Motor neuron (in vitro differentiated cells): Measurements from ENCODE around the gene AATF. TPM values are rescaled to one million over a fixed set of nuclear protein-coding genes. Genes with fewer than 3 reads are reported as not detected.

ENCODE experiments used
- ATAC-seq, 8 experiments: fragments of 200-7000 bp; cut with Tn5 transposase; replicated peaks in 6 of 8; 2 replicates each; pipeline ENCODE4 v1.8.0; 2021; ENCODE audit warnings: mild to moderate bottlenecking in 8 of 8, moderate library complexity in 8 of 8
- H3K27ac ChIP-seq, 2 donors: fragments of 250-450 bp; sonication (Bioruptor Pico); 2 replicates each; pipeline ENCODE4 v1.9.0; 2021; ENCODE audit warnings: antibody characterized with exemption in 2 of 2, mild to moderate bottlenecking in 2 of 2, moderate library complexity in 1 of 2
- H3K4me1 ChIP-seq, 2 donors: fragments of 250-450 bp; sonication (Bioruptor Pico); replicated peaks in 1 of 2; 2 replicates each; pipeline ENCODE4 v1.6.1; 2021; ENCODE audit warnings: antibody characterized with exemption in 2 of 2, mild to moderate bottlenecking in 2 of 2, moderate library complexity in 1 of 2
- H3K4me3 ChIP-seq, 5 donors: fragments of 250-450 bp; sonication (Bioruptor Pico); 2 replicates each; pipeline ENCODE4 v1.9.0; 2021; ENCODE audit warnings: antibody characterized with exemption in 5 of 5, mild to moderate bottlenecking in 5 of 5, moderate library complexity in 4 of 5
- whole genome bisulfite sequencing, 10 experiments: fragments of 450-650 bp; shearing (Covaris generic); methylation state at CpG; one replicate each; pipeline ENCODE4 v1.0.0; 2022; 5-methylcytosine and 5-hydroxymethylcytosine counted together
- in situ Hi-C, 9 experiments: fragments of 400-800 bp; cut with MboI; loops; one replicate each; pipeline ENCODE4 v1.15.0; 2021; ENCODE audit warnings: low sequenced_read_pairs in 9 of 9, low pct_unique_long_range_greater_than_20kb in 2 of 9; ENCODE audit not compliant: unreplicated experiment in 9 of 9
- total RNA-seq, 8 experiments: library from RNA; unstranded; fragments of 300-600 nt; gene quantifications; 2 replicates each; pipeline versions ENCODE4 v1.2.3 to v1.2.4, GENCODE V29; 2022

The AATF gene
- total RNA-seq, 8 experiments from 2014 or later: 30.7 to 60.9 (median 43.3) TPM

DNA sequence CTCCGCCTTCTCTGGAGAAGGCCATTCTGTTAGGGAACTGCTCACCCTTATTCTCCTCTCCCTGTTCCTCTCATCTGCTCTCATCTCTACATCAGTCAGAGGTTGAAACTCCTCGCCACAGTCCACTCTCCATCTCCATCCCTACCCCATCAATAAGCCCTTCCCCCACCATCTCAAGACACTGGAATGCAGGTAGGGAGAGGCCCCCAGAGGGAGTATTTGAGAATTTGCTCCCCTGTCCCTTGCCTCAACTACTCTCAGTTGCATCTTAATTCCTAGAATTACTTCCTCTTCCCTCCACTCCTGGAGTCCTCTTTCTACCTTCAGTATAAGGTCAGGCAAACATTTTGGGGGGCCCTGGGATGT, 2.0 kb upstream of the AATF start:
- in situ Hi-C loops: loop anchor here in 5 of 9 experiments (25.0 kb wide), 2 partner anchors 234 to 309 kb away; no protein-coding TSS in a partner anchor
- Histone ChIP-seq H3K4me3 (no peak overlapping the region), H3K27ac (no peak overlapping the region), H3K4me1 (peaks cover 20 to 21% of the 10 kb centered on the region in 2 donors)
- ATAC-seq: no peak
- 78 to 100% (median 88%) methylated on average over 1 of the region's 2 CpGs; no CpG with 5 or more reads in 7 of the 10 experiments for WGBS, 10 experiments

DNA sequence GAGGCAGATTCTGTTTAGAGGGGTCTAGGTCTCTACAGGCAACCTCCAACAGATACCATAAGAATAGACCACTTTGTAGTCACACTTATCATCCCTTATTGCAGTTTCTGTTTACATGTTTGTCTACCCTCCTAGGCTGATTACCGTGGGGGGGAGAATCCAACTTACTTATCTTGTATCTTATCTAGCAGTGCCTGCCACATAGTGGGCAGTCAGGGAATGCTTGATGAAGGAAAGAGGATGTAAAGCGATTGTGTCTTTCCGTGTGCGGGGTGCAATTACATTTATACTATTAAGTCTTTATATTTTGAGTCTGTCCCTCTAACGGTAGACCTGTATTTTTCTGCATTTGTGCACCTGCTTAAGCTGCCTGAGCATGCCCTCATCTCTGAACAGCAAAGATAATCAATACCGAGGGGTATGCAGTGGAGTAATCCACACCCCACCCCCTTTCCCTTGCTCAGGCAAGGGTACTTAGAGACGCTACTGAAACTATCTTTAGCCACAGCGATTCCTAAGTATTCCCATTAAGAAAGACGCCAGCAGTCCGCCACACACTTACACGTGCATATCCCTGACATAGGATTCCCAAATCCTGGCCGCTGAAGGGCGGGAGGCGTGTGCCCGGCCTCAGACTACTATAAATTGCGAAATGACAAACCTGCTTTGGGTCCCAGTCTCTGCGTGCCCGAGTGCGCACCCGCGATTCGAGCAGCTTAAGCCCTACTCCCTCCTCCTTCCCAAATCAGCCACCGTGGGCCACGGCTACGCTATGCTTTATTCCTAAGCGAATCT, 635 bp upstream of the AATF start:
- Histone ChIP-seq H3K4me3 (peak overlapping the region; percentile 63 to 84 (median 68)), H3K4me1 (peaks cover 10 to 20% of the 10 kb centered on the region in 2 donors), H3K27ac (peak overlapping the region; percentile 54 to 73)
- ATAC-seq: peak in 4 of 8 experiments; percentile 30 to 56 (median 46)
- WGBS, 10 experiments: 3 to 46% (median 11%) methylated on average over 5 to 18 of the region's 26 CpGs; no CpG with 5 or more reads in 1 of the 10 experiments
- in situ Hi-C loops: loop anchor here in 5 of 9 experiments (25.0 kb wide), 2 partner anchors 236 to 311 kb away; no protein-coding TSS in a partner anchor

DNA sequence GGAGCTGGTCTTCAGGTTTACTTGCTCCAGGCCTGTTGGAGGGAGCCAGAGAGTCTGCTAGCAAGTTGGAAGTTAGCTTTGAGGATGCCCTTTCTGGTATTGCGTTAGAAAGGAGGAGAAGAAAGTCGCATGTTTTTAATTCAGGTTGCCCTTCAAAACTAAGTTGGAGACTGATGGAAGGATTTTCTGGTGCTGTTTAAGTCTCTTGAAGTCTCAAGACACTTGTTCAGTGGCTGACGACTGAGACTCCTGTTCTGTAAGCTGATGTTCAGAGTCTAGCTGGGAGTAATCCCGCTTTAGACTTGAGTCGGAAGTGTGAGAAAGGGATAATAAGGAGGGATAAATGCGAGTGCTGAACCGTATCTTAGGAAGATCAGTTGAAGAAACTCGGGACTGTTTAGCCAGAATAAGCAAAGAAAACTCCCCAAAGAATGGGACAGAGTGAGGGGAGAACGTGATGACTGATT, 740 bp downstream of the AATF start:
- in situ Hi-C loops: loop anchor here in 5 of 9 experiments (25.0 kb wide), 2 partner anchors 237 to 312 kb away; no protein-coding TSS in a partner anchor
- ATAC-seq: peak in 2 of 8 experiments; percentile 1

DNA sequence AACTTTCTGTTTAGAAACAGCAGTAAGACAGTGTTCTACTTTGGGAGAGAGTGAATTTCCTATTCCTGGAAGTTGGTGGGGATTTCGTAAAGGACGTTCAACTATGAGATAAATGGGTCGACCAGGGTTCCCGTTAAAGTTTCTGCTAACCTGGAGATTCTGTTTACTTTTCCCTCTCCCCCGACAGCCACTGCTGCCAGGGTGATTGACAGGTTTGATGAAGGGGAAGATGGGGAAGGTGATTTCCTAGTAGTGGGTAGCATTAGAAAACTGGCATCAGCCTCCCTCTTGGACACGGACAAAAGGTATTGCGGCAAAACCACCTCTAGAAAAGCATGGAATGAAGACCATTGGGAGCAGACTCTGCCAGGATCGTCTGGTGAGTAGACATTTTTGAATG, 1.3 kb downstream of the AATF start:
- Histone ChIP-seq H3K4me1 (peaks cover 10 to 20% of the 10 kb centered on the region in 2 donors), H3K4me3 (peak overlapping the region; percentile 63 to 84 (median 68)), H3K27ac (no peak overlapping the region)
- no peak for ATAC-seq
- in situ Hi-C loops: no loop called here
- WGBS, 10 experiments: 13 to 91% (median 67%) methylated on average over 2 to 7 of the region's 8 CpGs; no CpG with 5 or more reads in 3 of the 10 experiments

More for the DNA sequence above, 740 bp downstream of the AATF start:
- H3K4me1 ChIP-seq: peaks cover 10 to 20% of the 10 kb centered on the region in 2 donors
- WGBS, 10 experiments: 0 to 8% (median 2%) methylated on average over 2 to 9 of the region's 9 CpGs; no CpG with 5 or more reads in 1 of the 10 experiments
- H3K4me3 ChIP-seq: peak overlapping the region; percentile 63 to 84 (median 68)
- peak overlapping the region; percentile 80 to 83 for H3K27ac ChIP-seq

DNA sequence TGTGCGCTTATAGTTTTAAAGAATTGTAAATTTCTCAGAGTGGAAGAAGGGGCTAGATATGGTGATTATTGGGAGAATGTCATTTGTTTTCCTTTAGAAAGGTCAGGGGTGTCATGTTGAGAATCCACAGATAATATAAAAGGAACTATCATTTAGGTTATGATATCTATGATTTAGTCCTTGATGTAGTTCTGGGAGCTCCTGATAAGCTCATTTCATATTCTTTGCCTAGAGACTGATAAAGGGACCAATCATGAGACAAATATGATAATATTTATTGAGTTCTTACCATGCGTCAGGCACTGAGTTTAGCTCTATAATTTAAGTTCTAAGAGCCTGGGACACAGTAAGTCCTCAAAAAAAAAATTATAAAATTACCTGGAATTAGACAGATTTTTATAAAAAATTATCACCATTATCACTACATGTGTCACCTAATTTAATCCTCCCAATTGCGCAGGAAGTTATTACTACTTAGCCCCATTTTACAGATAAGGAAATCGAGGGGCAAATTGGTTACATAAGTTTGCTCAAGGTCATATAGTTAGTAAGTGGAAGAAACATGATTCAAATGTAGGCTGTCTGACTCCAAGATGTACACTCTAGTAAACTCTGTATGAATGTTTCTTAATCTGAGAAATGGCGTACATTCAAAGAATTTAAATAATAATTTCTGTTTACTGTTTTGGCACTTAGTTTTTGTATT, 2.5 kb downstream of the AATF start:
- in situ Hi-C loops: no loop called here
- Histone ChIP-seq H3K4me3 (no peak overlapping the region), H3K4me1 (peaks cover 10 to 20% of the 10 kb centered on the region in 2 donors), H3K27ac (no peak overlapping the region)
- 93 to 100% (median 96%) methylated on average over 2 to 5 of the region's 5 CpGs for WGBS, 10 experiments
- no peak for ATAC-seq

DNA sequence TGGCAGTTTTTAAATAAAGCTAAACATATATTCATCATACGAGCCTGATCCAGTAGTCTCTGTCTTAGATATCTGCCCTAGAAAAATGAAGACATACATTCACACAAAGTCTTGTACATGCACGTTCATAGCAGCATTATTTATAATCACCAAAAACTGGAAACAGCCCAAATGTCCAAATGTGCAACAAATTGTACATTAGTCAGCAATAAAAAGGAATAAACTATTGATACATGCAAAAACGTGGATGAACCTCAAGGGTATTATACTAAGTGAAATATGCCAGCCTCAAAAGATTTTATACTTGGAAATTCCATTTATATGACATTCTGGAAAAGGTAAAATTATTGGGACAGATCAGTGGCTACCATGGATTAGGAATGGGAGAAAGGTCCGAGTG, 22.8 kb downstream of the AATF start:
- no peak overlapping the region for H3K27ac ChIP-seq
- H3K4me3 ChIP-seq: no peak overlapping the region
- in situ Hi-C loops: no loop called here
- WGBS, 10 experiments: 52 to 89% (median 79%) methylated on average over 2 to 4 of the region's 4 CpGs; no CpG with 5 or more reads in 1 of the 10 experiments
- ATAC-seq: no peak
- peaks cover 11 to 20% of the 10 kb centered on the region in 2 donors for H3K4me1 ChIP-seq

DNA sequence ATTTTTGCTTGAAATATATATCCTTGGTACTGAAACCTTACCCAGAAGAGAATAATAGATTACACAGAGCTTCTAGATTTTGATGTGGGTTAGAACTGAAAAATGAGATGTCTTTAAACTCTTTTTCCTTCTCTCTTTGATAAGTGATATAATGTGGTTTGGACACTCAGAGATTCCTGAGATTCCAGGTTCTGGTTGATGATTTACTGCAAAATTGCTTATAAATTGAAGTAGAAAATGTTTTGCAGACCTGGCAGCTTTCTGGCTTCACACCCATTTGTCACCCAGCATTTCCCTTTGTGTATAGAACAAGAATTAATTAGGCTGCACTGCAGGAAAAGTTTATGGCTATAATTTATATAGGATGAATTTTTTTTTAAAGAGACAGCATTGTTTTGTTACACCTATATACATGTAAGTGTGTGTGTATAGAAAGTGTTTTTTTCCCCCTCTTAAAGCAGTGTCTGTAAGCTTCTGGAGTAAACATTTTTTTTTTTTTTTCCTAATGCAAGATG, 23.5 kb downstream of the AATF start:
- in situ Hi-C loops: no loop called here
- no peak for ATAC-seq
- Histone ChIP-seq H3K27ac (no peak overlapping the region), H3K4me1 (peaks cover 11 to 20% of the 10 kb centered on the region in 2 donors), H3K4me3 (no peak overlapping the region)

DNA sequence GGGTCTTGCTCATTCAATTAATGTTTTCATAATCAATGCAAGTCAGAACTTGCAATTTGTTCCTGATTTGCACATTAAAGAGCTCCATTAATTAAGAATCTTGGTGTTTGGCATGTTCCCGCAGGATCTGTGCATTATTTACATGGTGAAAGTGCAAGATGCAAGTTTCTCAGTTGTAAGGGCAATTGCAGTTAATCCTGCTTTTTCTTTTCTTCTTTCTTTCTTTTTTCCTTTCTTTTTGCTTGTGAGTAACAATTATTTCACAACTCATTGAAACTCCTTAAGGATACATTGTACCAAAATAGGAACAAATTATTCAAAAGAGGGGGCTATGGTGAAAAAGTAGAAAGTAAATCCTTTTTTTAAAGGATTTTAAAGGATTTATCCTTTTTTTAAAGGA, 24.2 kb downstream of the AATF start:
- peaks cover 11 to 25% of the 10 kb centered on the region in 2 donors for H3K4me1 ChIP-seq
- no peak for ATAC-seq
- in situ Hi-C loops: no loop called here
- 20 to 92% (median 60%) methylated on average over 1 of the region's 1 CpG; no CpG with 5 or more reads in 1 of the 10 experiments for WGBS, 10 experiments
- H3K4me3 ChIP-seq: no peak overlapping the region
- no peak overlapping the region for H3K27ac ChIP-seq

DNA sequence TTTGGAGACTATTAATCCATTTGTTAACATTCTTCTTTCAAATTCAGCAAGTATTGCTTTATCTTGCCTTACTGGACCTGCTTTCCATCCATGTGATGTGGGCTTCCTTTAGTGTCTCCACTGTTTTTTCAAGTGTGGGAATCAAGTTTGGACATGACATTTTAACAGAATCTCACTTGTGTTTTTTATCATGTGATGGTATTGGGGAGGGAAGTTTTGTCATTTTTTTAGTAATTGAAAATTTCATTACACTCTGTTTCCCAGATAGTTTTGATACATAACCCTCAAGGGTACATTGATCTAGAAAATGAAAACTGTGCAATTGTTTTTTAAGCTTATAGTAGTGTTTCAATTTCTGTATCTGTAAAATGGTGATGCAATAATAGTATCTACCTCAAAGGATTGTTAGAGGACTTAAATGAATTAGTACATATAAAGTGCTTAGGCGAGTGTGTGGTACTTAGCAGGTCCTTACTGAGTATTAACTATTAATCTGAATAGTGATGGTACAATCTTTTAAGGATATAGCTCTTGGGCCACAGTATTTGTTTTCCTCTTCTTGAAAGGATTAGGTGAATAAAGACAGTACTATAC, 27.3 kb downstream of the AATF start:
- ATAC-seq: no peak
- WGBS, 10 experiments: 75 to 100% (median 100%) methylated on average over 1 of the region's 1 CpG; no CpG with 5 or more reads in 3 of the 10 experiments
- in situ Hi-C loops: no loop called here
- peaks cover 24 to 56% of the 10 kb centered on the region in 2 donors for H3K4me1 ChIP-seq
- no peak overlapping the region for H3K4me3 ChIP-seq
- no peak overlapping the region for H3K27ac ChIP-seq

DNA sequence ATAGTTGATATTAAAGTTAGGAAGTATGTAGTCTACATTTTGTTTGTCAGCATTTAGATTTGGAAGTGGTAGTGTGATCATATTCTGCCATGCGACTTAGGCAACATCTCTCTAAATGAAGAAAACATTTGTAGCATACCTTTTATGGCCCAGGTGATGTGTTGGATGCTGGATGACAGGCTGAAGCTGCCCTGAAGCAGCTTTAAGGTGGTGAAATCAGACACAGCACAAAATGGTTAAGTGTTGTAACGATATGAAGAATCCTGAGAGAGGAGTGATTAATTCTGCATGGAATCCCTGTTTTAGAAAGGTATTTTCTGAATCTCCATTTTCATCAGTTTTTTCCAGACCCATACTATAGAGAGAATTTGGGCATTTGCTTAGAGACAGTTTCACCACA, 28.3 kb downstream of the AATF start:
- Histone ChIP-seq H3K4me3 (no peak overlapping the region), H3K27ac (no peak overlapping the region), H3K4me1 (peaks cover 24 to 50% of the 10 kb centered on the region in 2 donors)
- 75 to 100% (median 90%) methylated on average over 1 to 2 of the region's 2 CpGs; no CpG with 5 or more reads in 1 of the 10 experiments for WGBS, 10 experiments
- no peak for ATAC-seq
- in situ Hi-C loops: no loop called here

DNA sequence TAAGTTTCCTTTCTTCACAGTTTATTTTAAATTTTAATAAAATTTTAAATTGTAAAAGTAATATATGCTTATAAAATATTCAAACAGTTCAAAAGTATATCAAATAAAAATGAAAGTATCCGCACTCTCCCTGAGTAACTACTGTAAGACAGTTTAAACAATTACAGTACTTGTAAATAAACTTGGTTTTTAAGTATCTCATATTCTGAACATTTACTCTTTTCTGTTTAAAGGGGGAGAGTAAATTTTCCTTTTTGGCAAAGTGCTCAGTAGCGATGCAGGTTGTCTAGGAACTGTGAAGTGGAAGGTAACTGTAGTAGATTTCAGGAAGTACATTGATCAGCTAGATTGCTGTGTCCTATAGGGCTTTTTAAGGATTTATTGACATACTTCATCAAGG, 28.8 kb downstream of the AATF start:
- H3K27ac ChIP-seq: no peak overlapping the region
- H3K4me1 ChIP-seq: peaks cover 22 to 45% of the 10 kb centered on the region in 2 donors
- 88 to 100% (median 100%) methylated on average over 1 to 2 of the region's 2 CpGs; no CpG with 5 or more reads in 1 of the 10 experiments for WGBS, 10 experiments
- no peak overlapping the region for H3K4me3 ChIP-seq
- no peak for ATAC-seq
- in situ Hi-C loops: no loop called here

DNA sequence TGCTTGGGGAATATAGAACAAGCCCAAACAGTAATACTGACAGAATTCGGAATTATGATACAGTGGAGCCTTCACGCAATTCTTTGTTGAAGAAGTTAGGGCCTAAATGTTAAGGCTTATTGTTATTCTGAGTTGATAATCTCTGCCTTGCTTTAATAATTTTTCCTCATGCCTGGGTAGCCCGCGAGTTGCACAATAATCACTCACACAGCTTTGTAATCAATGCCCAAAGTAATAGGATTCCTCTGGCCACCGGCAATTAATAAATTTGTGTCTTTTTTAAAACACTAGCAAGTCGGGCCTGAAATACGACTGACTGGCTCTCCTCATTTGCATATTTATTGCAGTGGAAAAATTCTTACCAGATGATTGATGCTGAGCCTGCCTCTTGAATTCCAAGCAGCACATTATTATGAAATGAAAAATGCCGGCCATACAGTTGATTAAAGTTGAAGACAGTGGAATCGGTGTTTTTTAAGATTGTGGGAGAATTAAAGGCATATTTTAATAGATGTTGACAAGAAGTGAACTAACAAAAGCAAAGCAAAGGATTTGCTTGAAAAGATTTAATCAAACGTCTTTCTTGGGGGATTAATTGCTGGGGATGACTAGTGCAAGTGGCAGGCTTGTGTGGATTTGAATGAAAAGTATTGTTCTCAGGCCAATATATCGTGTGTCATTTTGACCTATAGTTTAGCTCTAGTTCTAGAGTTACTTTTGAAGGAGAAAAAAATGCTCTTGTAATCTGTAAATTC, 30.2 kb downstream of the AATF start:
- no peak overlapping the region for H3K4me3 ChIP-seq
- in situ Hi-C loops: no loop called here
- H3K27ac ChIP-seq: no peak overlapping the region
- peak; percentile 39 to 85 (median 54) for ATAC-seq
- H3K4me1 ChIP-seq: peaks cover 14 to 36% of the 10 kb centered on the region in 2 donors
- 8 to 65% (median 47%) methylated on average over 2 to 11 of the region's 11 CpGs for WGBS, 10 experiments
